COLO668 (cell line): ENCODE measurements around the gene DNAJB6.

Experiments used
- DNase-seq: peaks from one replicate; lab custom pipeline; 2025; ENCODE audit not compliant: unreplicated experiment; lab: John Stamatoyannopoulos, UW

The DNAJB6 gene

DNA sequence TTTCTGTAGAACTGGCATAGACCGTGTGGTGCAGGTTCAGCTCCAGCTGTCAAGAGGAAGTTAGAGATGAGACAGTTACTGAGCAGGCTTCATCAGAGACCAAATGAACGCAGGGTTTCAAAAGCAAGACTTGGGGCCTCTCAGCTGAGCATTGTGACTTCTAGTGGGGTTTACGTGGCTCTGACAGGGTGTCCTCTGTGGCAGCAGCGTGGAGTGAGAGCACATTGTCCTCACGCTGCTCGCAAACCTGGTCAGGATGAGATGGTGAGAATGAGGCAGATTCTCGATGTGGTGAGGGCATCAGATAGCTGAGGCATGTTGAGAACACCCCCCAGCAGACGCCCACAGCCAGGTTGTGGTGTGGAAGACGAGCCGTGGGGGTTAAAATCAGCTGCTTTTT lies 126.0 kb downstream of the DNAJB6 start:
- DNase-seq = no peak

DNA sequence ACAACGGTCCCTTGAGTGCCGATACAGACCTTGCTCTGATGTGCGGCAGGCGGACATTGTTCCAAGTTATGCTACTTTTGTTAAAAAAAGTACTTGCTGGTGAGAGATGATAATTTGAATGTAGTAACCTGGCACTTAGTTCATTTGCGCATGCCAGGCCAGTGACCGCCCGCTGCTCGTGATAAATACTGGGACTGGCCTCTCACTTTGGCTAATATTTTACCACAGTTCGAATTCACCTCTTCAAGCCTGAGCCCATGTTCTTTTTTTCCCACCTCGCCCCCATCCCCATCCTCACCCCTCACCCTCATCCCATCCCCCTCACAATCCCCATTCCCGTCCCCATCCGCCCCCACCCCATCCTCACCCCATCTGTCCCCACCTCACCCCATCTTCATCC lies 126.4 kb downstream of the DNAJB6 start:
- DNase-seq = no peak

DNA sequence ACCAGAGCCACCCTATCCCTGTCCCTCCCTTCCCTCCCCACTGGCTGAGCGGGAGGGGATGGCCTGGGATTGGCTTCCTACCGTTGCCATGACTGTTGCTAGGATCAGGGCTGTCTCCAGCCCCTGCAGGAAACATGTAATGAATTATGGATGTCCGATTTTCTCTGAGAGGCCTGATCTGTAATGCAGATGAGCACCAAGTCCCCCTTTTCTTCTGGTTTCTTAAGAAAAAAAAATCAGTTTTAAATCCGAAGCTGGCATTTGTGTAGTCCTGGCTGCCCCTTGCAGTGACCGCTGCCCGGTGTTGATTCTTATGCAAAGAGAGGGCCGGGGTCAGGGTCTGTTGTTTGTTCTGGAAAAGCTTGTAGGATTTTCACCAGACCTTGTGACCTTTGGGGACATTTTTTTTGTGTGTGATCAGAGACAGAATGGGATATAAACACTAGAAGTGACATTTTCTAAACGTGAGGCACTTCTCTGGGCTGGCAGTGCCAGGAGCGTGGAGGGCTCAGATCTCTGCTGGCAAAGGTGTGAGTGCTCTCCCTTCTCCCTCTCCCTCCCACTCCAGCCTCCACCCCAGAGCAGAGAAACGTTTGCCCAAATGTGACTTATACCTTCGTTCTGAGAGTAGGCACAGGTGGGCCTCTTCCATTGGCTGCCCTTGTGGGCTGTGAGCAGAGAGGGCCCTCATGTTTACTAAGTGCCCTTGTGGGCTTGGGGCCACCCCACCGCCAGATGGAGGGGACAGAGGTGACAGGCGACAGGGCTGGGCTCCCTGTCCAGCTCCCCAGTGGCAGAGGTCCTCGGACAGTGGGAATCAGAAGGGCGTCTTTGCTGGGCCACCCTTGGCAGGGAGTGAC lies 127.5 kb downstream of the DNAJB6 start:
- DNase-seq = no peak

DNA sequence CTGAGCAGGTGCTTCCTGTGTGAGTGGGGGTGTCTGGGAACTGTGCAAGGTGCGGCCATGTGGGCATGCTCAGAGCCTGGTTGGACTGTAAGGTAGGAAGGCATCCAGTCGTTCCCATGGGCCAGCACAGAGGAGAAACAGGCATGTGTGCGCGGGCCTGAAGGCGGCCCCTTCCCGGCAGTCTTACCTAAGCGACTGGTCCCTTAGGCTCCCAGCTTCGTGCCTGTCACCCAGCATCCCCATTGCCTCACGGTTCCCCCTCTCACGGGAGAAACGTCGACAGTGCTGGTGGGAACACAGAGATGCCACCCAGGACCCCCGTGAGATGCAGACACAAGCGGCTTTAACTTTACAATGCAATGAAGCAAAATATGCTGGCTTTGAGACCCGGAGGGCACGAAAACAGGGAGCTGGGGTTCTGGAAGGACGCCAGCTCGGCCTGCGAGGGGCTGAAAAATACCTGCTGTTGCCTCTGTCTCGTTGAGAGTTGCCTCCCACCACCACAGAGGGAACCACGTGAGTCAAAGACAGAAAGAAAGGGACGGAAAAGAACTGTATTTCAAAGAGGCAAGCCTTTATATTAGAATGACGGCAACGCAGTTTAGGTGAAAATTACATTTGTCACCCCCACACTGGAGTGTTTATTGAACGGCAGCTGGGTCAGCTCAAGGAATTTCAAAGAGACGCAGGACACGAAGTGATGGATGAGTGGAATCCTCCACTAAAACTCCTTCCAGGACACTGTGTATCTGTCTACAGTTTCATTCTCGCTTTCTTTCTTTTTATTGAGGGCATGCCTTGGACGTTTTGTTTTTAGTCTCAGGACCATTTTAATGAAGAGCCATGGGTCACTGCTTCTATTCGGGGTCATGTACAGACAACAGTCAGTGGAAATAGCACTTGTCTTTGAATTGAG lies 128.4 kb downstream of the DNAJB6 start:
- no peak for DNase-seq

DNA sequence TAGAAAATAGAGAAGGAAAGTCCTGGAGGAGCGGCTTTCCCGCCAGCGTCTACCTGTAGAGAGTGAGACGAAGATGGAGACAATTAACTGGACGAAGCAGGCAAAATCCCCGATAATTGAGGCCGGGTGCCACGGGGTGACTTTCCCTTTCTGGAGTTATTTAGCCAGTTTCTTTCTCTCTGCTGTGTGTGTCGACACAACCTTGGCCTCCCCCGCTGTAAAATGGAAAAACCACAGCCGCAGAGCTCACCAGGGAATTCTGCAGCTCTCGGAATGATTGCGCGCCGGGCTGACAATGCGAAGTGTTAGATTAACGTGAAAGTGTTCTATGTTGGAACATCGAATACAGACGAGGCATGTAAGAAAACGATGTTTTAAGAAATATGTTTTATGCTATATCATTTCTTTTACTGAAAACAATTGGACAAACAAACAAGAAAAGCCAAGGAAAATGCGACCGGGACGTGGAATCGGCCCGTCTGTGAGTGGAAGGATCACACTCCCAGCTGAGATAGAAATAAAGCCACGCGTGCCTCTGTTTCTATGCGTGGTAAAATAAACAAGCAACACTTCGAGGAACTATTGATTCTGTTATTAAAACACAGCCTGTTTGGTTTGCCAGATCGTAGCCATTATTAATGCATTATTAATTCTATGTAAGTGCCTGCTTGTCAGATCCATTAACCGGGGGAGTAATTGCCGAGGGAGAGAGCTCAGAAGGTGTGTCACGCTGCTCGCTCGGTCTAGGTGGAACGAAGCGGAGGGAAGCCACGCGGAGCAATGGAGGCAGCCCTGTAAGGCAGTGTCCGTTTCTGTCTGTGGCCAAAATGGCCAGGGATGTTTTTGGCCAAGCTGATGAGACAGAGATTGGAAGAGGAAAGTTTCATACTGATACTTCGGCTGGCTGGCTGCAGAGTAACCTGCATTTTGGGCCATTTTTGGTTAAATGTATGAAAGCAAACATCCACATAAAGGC lies 129.4 kb downstream of the DNAJB6 start:
- DNase-seq = no peak

DNA sequence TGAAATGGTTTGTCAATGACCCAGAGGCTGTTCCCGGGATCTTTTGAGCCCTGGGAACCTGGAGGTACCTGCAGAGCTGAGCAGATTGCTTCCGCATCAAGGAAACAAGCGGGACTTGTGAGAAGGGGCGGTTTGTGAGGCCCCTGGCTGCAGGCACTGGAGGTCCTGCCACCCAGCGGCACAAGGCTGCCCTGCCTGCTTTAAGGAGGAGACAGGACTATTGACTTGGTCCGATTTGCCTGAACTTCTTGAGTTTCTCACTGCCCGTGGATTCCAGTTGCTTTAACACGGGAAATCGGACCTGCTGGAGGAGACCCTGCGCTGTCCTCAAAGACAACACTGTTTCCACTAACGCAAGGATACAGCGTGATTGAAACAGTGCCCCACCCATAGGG lies 130.1 kb downstream of the DNAJB6 start:
- DNase-seq = no peak
